Measurements from ENCODE around the gene COX7C.
"Not testable (repeated sequence)": the region's sequence is repeated elsewhere in the genome, so short reads cannot be mapped to it uniquely, and the experiment has no call there.

Gene COX7C

GRCh38 chr5:86617756-86618576, at the start of gene COX7C:
COX7C (plus strand) TSS chr5:86617941; CDS start chr5:86618056, 115 bp downstream.
- DNase-seq (ENCODE audit: low read depth), result peak; percentile 80

- not testable (repeated sequence) for DNase-seq (ENCODE audit: low read depth)
These were observed 48.0 kb upstream of the COX7C start for GRCh38 chr5:86569522-86570426.

DNA sequence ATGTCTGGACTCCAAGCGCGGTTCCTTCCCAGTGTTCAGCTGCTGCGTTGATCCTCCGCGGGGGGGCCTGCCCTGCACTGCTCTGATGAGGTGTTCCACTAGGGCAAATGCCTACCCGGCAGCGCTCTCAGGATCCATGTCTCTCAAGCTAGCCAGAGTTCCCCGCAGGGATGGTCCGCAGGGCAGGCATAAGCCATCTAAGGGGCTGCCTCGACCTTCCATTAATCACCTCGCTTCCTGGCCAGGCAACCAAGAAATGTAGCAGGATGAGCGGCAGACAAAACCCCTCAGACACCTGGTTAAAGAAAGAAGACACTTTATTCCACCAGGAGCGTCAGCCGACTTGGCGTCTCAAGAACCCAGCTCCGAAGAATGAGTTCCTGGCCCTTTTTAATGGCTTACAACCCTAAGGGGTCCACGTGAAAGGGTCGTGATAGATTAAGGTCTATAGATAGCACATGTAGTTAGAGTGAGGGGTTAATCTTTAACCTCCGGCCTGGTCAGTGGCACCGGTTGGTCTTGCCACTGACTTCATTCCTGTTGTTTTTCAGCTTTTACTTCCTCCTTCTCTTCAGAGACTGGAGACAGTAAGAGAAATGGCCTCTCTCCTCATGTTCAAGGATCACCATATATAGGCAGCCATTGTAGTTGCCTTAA, 47.2 kb upstream of the COX7C start:
- no peak for DNase-seq (ENCODE audit: low read depth)

GRCh38 chr5:86571109-86571508, 46.6 kb upstream of the COX7C start:
- not testable (repeated sequence) for DNase-seq (ENCODE audit: low read depth)

- DNase-seq (ENCODE audit: low read depth), result no peak
These were observed 44.8 kb upstream of the COX7C start for GRCh38 chr5:86572825-86573517.

GRCh38 chr5:86579502-86579901, 38.2 kb upstream of the COX7C start:
- DNase-seq (ENCODE audit: low read depth), result no peak

- no peak for DNase-seq (ENCODE audit: low read depth)
These were observed 21.3 kb upstream of the COX7C start for GRCh38 chr5:86596476-86596875.

DNA sequence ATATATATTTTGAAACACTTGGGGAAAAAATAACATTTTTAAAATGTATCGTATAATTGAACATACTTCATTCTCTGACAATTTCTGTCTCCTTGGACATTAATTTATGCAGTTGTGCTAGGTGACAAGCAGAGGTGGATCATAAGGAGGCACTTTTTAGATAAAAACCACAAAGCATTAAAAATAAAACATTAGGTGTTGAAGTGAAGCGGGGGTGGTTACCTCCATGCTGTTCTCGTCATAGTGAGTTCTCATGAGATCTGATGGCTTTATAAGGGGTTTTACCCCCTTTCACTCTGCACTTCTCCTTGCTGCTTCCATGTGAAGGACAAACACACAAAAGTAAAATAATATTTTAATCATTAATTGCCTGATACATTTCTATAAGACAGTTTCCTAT, 11.9 kb upstream of the COX7C start:
- DNase-seq (ENCODE audit: low read depth), result no peak

DNA sequence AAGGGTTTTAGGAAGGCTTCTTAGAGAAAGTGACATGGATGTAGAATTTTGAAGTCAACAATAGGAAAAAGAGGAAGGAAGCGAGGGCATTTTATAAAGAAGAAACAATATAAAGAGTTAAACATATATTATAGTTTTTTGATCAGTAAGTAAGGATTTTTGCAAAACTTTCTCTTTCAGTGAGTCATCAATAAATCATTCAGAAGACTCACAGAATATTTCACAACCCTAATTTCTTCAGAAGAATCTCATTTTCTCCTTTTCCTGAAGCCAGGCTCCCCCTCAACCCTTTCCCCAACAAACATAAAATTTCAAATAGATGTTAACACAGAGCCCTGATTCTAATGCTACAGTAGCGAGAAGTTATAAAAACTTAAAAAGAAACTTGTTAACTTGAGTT, 4.3 kb upstream of the COX7C start:
- DNase-seq (ENCODE audit: low read depth), result no peak

- no peak for DNase-seq (ENCODE audit: low read depth)
These were observed 409 bp upstream of the COX7C start for GRCh38 chr5:86617309-86617755.

- DNase-seq (ENCODE audit: low read depth), result no peak
These were observed 6.2 kb downstream of the COX7C start for GRCh38 chr5:86623785-86624483.

DNA sequence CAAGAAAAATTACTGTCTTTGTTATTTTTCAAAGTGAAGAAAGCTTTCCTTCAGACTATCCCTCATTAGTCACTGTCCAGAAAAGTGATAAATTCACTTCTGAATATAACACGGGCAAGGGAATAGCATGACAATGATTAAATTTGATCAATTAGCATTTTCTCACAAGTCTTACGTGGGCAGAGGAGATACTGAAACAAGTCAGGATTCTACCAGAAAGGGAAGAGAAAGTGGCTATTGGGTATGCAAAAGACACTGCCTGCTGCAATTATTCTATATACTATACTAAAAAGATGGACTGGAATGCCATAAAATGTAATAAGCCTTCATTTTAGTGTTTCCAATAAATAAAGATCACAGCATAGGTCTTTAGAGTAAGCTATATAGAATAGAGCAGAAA, 7.4 kb downstream of the COX7C start:
- DNase-seq (ENCODE audit: low read depth), result no peak

- no peak for DNase-seq (ENCODE audit: low read depth)
These were observed 8.4 kb downstream of the COX7C start for GRCh38 chr5:86626149-86626548.

DNA sequence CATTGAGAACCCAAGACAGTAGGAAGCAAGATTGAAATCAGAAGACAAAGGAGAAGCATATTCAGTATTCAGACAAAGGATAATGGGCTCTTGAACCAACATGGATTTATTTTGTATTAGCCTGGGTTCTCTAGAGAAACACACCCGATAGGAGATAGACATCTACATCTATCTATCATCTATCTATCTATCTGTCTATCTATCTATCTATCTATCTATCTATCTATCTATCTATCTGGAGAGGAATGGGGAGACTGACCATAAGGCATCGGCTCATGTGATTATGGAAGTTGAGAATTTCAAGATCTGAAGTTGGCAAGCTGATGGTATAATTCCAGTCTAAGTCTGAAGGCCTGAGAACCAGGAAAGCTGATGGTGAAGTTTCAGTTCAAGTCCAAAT, 13.4 kb downstream of the COX7C start:
- DNase-seq (ENCODE audit: low read depth), result no peak

DNA sequence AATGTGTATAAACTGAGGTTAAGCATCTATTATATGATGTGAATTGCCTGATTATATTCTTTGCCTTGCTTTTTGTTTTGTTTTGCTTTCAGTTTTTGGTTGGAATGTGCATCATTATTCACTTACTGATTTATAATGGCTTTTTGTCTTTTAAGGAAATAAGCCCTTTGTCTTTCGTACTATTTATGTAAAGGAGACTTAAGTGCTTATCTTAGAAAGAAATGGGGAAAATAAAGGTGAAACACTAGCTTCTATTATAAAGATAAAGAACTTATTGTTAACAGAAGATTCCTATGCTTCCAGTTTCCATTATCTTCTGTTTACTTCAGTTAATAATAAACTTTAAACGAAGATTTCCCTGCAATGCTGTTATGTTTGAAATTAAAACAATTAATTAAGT, 23.3 kb downstream of the COX7C start:
- no peak for DNase-seq (ENCODE audit: low read depth)

- DNase-seq (ENCODE audit: low read depth), result no peak
These were observed 27.1 kb downstream of the COX7C start for GRCh38 chr5:86644843-86645242.

DNA sequence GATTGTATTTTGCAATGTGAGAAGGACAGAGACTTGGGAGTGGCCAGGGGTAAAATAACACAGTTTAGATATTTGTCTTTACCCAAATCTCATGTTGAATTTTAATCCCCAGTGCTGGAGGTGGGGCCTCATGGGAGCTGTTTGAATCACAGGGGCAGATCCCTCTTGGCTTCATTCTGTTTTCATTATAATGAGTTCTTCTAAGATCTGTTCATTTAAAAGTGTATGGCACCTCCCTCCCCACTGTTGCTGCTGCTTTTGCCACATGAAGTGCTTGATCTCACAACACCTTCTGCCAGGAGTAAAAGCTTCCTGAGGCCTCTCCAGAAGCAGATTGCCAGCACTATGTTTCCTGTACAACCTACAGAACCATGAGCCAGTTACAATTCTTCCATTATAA, 28.1 kb downstream of the COX7C start:
- DNase-seq (ENCODE audit: low read depth), result no peak

DNA sequence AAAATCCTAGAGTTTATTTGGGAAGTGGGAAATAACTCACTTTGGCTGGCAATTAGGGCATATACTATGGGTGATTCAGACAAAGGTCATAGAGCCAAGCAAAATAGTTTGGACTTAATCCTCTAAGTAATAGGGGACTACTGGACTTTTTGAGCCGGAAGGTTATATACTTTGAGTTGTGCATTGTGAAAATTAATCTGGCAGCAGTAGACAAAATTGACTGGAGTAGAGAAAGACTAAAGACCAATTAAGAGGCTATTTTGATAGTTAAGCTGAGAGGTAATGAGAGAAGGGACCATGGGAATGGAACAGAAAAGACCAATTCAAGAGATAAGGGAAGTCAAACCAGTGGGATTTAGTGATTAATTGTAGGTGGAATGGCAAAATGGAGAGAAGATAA, 28.9 kb downstream of the COX7C start:
- no peak for DNase-seq (ENCODE audit: low read depth)

- no peak for DNase-seq (ENCODE audit: low read depth)
These were observed 32.2 kb downstream of the COX7C start for GRCh38 chr5:86649832-86650505.

DNA sequence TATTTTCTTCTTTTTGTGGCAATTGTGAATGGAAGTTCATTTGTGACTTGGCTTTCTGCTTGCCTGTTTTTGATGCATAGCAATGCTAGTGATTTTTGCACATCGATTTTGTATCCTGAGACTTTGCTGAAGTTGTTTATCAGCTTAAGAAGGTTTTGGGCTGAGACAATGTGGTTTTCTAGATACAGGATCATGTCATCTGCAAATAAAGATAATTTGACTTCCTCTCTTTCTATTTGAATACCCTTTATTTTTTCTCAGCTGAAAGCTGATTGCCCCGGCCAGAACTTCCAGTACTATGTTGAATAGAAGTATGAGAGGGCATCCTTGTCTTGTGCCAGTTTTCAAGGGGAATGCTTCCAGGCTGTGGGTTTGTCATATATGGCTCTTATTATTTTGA, 43.0 kb downstream of the COX7C start:
- not testable (repeated sequence) for DNase-seq (ENCODE audit: low read depth)

GRCh38 chr5:86664173-86664572, 46.4 kb downstream of the COX7C start:
- DNase-seq (ENCODE audit: low read depth), result no peak
